Endothelial cell of umbilical vein (primary cell): ENCODE data around the gene ANO7. TPM values are rescaled to one million over a fixed set of nuclear protein-coding genes. Genes with fewer than 3 reads are reported as not detected.

ENCODE experiments used
- BruUV-seq: library from RNA; stranded (reverse); fragments of 400-500 nt; replicated peaks from 2 replicates; lab custom pipeline; 2021; lab: Mats Ljungman, UMichigan
- CTCF ChIA-PET: fragments of 300-600, 350-600 bp; sonication (Branson Sonifier 250); formaldehyde crosslinking; loops from one replicate; lab custom pipeline; 2021; ENCODE audit warnings: antibody characterized with exemption, inconsistent platforms; lab: Charles Lee
- POLR2A ChIA-PET: fragments of 300-600, 350-600 bp; sonication (Branson Sonifier 250); formaldehyde crosslinking; loops from one replicate; lab custom pipeline; 2021; ENCODE audit warnings: antibody characterized with exemption, inconsistent platforms; lab: Charles Lee
- DNase-seq: peaks from one replicate; pipeline ENCODE4 v3.0.0-alpha.2; 2011; ENCODE audit warnings: low read depth, low spot score
- FAIRE-seq: peaks from 2 replicates; lab custom pipeline; 2011; peaks lifted over from hg19 to GRCh38; lab: Jason Lieb, UNC
- H2AFZ ChIP-seq: 2 replicates; pipeline ENCODE4 v1.6.0; 2012; ENCODE audit warnings: low read depth, low read length, control low read depth, inconsistent platforms
- H3K27ac ChIP-seq: 2 replicates; pipeline ENCODE4 v1.5.1; 2011; ENCODE audit warnings: low read depth, mild to moderate bottlenecking, control low read depth, low read length, moderate library complexity; ENCODE audit not compliant: insufficient read depth
- H3K27me3 ChIP-seq, 2 experiments: 2 replicates each; pipeline versions ENCODE4 v1.6.0 to v1.6.1; 2011; ENCODE audit warnings: low read length in 2 of 2, mixed read lengths in 1 of 2; ENCODE audit not compliant: control insufficient read depth in 2 of 2, insufficient read depth in 2 of 2
- H3K36me3 ChIP-seq, 2 experiments: 2 replicates in 1 of 2; 3 replicates in 1 of 2; pipeline ENCODE4 v1.5.1; 2011; ENCODE audit warnings: low read length in 2 of 2, mild to moderate bottlenecking in 1 of 2, moderate library complexity in 1 of 2; ENCODE audit not compliant: control insufficient read depth in 2 of 2, insufficient read depth in 2 of 2; ENCODE audit errors: extremely low read depth in 1 of 2
- H3K4me1 ChIP-seq: 3 replicates; pipeline ENCODE4 v1.5.1; 2011; ENCODE audit warnings: mild to moderate bottlenecking, low read length; ENCODE audit not compliant: control insufficient read depth, insufficient read depth; ENCODE audit errors: extremely low read depth
- H3K4me2 ChIP-seq: 2 replicates; pipeline ENCODE4 v1.6.1; 2011; ENCODE audit warnings: low read length, control low read depth, mixed read lengths; ENCODE audit not compliant: insufficient read depth
- H3K4me3 ChIP-seq, 3 experiments: fragments of 200-600 bp in 1 of 3; sonication (generic), shearing (Covaris generic) in 1 of 3; replicated peaks in 1 of 3; 2 replicates each; pipeline ENCODE4 v1.5.1; 2011 to 2016; ENCODE audit warnings: control low read depth in 3 of 3, low read length in 3 of 3, mild to moderate bottlenecking in 2 of 3, inconsistent platforms in 1 of 3, low read depth in 1 of 3, moderate library complexity in 1 of 3; ENCODE audit not compliant: insufficient read depth in 1 of 3
- H3K79me2 ChIP-seq: 2 replicates; pipeline ENCODE4 v1.6.0; 2012; ENCODE audit warnings: low read length, inconsistent platforms; ENCODE audit not compliant: control insufficient read depth, insufficient read depth
- H3K9ac ChIP-seq: replicated peaks from 2 replicates; pipeline ENCODE3; 2011; ENCODE audit warnings: low read length, control low read depth; ENCODE audit not compliant: insufficient read depth; ENCODE audit errors: extremely low read depth
- H3K9me1 ChIP-seq: replicated peaks from 3 replicates; pipeline ENCODE4 v1.6.0; 2011; ENCODE audit warnings: mild to moderate bottlenecking, low read length; ENCODE audit not compliant: control insufficient read depth, insufficient read depth; ENCODE audit errors: extremely low read depth
- H3K9me3 ChIP-seq: replicated peaks from 2 replicates; pipeline ENCODE4 v1.5.1; 2012; ENCODE audit warnings: low read length, inconsistent platforms; ENCODE audit not compliant: control insufficient read depth, insufficient read depth
- H4K20me1 ChIP-seq: replicated peaks from 2 replicates; pipeline ENCODE3; 2011; ENCODE audit warnings: mild to moderate bottlenecking, low read length; ENCODE audit not compliant: control insufficient read depth, insufficient read depth; ENCODE audit errors: extremely low read depth
- EZH2 ChIP-seq: IDR thresholded peaks from 2 replicates; pipeline ENCODE4 v1.6.1; 2012; ENCODE audit warnings: borderline replicate concordance, low read depth, mild to moderate bottlenecking, moderate library complexity, low read length, inconsistent platforms; ENCODE audit not compliant: severe bottlenecking
- GATA2 ChIP-seq: IDR thresholded peaks from 2 replicates; pipeline ENCODE4 v1.7.0; 2011; ENCODE audit warnings: low read depth, mild to moderate bottlenecking, moderate library complexity, mixed read lengths, low read length; ENCODE audit not compliant: insufficient read length, insufficient read depth
- JUN ChIP-seq: IDR thresholded peaks from 2 replicates; pipeline ENCODE4 v1.6.1; 2011; ENCODE audit warnings: borderline replicate concordance, low read depth; ENCODE audit not compliant: insufficient read length, insufficient read depth
- MYC ChIP-seq: IDR thresholded peaks from one replicate; pipeline ENCODE4 v1.6.1; 2011; ENCODE audit warnings: mild to moderate bottlenecking, low read depth, low read length
- POLR2A ChIP-seq: IDR thresholded peaks from 2 replicates; pipeline ENCODE4 v1.6.1; 2012; ENCODE audit warnings: low read depth, mild to moderate bottlenecking, control low read depth, low read length
- POLR2AphosphoS5 ChIP-seq: IDR thresholded peaks from 2 replicates; pipeline ENCODE4 v1.6.1; 2012; ENCODE audit warnings: low read depth, mild to moderate bottlenecking, control low read depth, low read length, moderate library complexity; ENCODE audit not compliant: insufficient read depth
- dilution Hi-C: fragments of 300-500 bp; cut with MboI; formaldehyde crosslinking; loops from one replicate; pipeline ENCODE4 v1.15.0; 2019; ENCODE audit warnings: low sequenced_read_pairs; ENCODE audit not compliant: extremely low pct_ligation_motif_present
- intact Hi-C: fragments of 100-400 bp; cut with micrococcal nuclease; formaldehyde crosslinking; loops from one replicate; pipeline ENCODE4 v1.10.0; 2022
- polyA plus RNA-seq, 4 experiments: library from polyadenylated mRNA; depleted of rRNA in 3 of 4; stranded (reverse) in 3 of 4; unstranded in 1 of 4; fragments of >200 nt; gene quantifications; 2 replicates each; pipeline versions ENCODE4 v1.2.1 to v1.2.3, GENCODE V29; 2011 to 2012; ENCODE audit warnings: missing spikeins in 1 of 4
- total RNA-seq: library from RNA; stranded (reverse); gene quantifications from 2 replicates; pipeline ENCODE4 v1.2.3, GENCODE V29; 2021
- TF ChIP-seq, protein P1 (sequence below): IDR thresholded peaks from 2 replicates; pipeline ENCODE4 v1.6.1; 2011; ENCODE audit not compliant: insufficient read depth, insufficient read length
- TF ChIP-seq, protein P2 (sequence below), 2 donors: IDR thresholded peaks; 1 replicate in 1 of 2; 2 replicates in 1 of 2; pipeline ENCODE4 v1.5.1; 2011; ENCODE audit warnings: low read length in 2 of 2, mild to moderate bottlenecking in 2 of 2, moderate library complexity in 2 of 2, control low read depth in 1 of 2, inconsistent platforms in 1 of 2, low read depth in 1 of 2; ENCODE audit not compliant: insufficient read depth in 1 of 2; ENCODE audit errors: extremely low read depth in 1 of 2

ANO7 gene
- total and polyA plus RNA-seq, 2 donors (not counting 3 experiments of a cell fraction or from before 2014, with no cell fraction given): 0.81 to 2.5 TPM

DNA sequence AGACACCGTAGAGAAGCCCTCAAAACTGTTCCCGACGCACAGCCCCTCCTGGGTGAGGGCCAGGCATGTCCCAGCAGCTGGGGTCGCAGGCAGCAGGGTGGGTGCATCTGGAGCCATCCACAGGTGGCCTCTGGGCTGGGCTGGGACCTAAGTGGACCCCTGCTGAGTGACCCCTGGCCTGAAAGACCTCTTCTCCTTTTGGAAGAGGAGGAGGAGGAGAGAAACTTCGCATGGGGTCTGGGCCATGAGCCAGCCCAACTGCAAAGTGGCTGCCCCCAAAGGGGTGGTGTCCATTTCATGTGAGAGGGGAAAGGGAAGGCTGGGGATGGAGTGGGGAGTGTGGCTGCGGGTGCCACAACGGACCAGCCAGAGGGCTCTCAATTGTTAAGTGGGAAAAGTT is 25.1 kb downstream of the ANO7 start:
- no peak overlapping the region for H3K4me2 ChIP-seq
- H3K4me1 ChIP-seq: peaks cover under 1% of the 10 kb centered on the region
- H3K27ac ChIP-seq: no peak overlapping the region
- no peaks in the 10 kb centered on the region for H3K27me3 ChIP-seq
- H3K9me1 ChIP-seq: no peaks in the 10 kb centered on the region
- no peak overlapping the region for H3K9ac ChIP-seq
- CTCF ChIA-PET: no interaction called here
- H4K20me1 ChIP-seq: no peaks in the 10 kb centered on the region
- DNase-seq (no peak), FAIRE-seq (no peak)
- BruUV-seq: no TSS peak
- dilution Hi-C loops (no loop called here), intact Hi-C loops (loop anchor here (10.0 kb wide), 1 partner anchor 219 kb away; the partner anchor contains the start of gene SNED1)
- no peaks in the 10 kb centered on the region for H3K79me2 ChIP-seq
- POLR2A ChIA-PET: no interaction called here
- no peak overlapping the region for H2AFZ ChIP-seq
- H3K36me3 ChIP-seq: no peaks in the 10 kb centered on the region
- H3K9me3 ChIP-seq: no peaks in the 10 kb centered on the region
- H3K4me3 ChIP-seq: no peak overlapping the region
- no peak for TF ChIP-seq EZH2
- TF ChIP-seq POLR2AphosphoS5: no peak
- TF ChIP-seq, protein P1, sequence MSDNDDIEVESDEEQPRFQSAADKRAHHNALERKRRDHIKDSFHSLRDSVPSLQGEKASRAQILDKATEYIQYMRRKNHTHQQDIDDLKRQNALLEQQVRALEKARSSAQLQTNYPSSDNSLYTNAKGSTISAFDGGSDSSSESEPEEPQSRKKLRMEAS: no peak
- no peak for TF ChIP-seq MYC
- TF ChIP-seq JUN: no peak
- TF ChIP-seq, protein P2, sequence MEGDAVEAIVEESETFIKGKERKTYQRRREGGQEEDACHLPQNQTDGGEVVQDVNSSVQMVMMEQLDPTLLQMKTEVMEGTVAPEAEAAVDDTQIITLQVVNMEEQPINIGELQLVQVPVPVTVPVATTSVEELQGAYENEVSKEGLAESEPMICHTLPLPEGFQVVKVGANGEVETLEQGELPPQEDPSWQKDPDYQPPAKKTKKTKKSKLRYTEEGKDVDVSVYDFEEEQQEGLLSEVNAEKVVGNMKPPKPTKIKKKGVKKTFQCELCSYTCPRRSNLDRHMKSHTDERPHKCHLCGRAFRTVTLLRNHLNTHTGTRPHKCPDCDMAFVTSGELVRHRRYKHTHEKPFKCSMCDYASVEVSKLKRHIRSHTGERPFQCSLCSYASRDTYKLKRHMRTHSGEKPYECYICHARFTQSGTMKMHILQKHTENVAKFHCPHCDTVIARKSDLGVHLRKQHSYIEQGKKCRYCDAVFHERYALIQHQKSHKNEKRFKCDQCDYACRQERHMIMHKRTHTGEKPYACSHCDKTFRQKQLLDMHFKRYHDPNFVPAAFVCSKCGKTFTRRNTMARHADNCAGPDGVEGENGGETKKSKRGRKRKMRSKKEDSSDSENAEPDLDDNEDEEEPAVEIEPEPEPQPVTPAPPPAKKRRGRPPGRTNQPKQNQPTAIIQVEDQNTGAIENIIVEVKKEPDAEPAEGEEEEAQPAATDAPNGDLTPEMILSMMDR (IDR thresholded peaks at IDR 0.05; ENCODE audit: extremely low read depth in 1 of 2, insufficient read depth in 1 of 2, low read depth in 1 of 2, low read length in 2 of 2): no peak
- TF ChIP-seq GATA2: no peak
- TF ChIP-seq POLR2A: no peak
